ENCODE measurements around the gene SH3PXD2A.

DNA sequence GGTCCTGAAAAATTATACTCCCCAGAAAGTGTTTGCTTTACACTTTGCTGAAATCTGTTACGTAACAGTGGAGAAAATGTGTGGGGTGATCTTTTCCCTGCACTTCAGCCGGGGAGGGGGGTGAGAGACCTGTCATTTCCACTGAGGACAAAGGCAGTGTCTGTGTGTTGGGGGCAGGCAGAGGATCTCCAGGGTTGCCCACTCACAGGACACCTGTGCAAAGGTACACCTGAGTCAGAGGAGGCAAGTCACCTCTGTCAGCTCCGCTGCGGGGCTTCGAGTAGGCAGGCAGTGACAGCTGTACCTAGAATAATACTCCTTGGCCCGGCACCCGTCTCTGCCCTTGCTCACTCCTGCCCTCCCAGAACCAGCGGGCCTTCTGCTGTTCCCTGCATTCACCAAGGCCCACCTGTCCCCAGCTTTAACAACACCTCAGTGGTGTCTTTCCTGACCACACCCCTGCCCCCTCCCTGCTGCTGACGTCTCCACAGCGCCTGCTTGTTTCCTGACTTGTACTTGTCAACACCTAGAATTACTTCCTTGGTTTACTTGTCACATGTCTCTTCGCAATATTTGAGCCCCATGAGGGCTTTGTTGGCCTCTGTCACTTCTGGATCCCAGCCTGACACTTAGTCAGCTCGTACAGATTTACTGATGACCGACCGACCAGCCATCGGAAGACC is 202.6 kb downstream of the SH3PXD2A start:
- TF ChIP-seq POLR2AphosphoS5 (IDR thresholded peaks at IDR 0.05; ENCODE audit: low read depth, low read length) (no peak), POLR2A (IDR thresholded peaks at IDR 0.05; ENCODE audit: low read depth, low read length) (no peak), TAF1 (IDR thresholded peaks at IDR 0.05; ENCODE audit: borderline replicate concordance, low read depth, low read length) (no peak)
